GDM1 (cell line): Measurements from ENCODE around the gene TRAK1.
A peak's percentile ranks its signal among the peaks of the same experiment; 100 is the strongest.

Source experiments
- DNase-seq: peaks from one replicate; lab custom pipeline; 2025; lab: John Stamatoyannopoulos, UW

Gene TRAK1

GRCh38 chr3:42177801-42178150, 86.6 kb downstream of the TRAK1 start:
- DNase-seq = no peak

GRCh38 chr3:42179110-42179725, 88.1 kb downstream of the TRAK1 start:
- no peak for DNase-seq

- DNase-seq = no peak
These were observed 89.7 kb downstream of the TRAK1 start for GRCh38 chr3:42180901-42181300.

GRCh38 chr3:42182555-42182954, 91.4 kb downstream of the TRAK1 start:
- no peak for DNase-seq

- no peak for DNase-seq
These were observed 93.0 kb downstream of the TRAK1 start for GRCh38 chr3:42183991-42184632.

- no peak for DNase-seq
These were observed 93.7 kb downstream of the TRAK1 start for GRCh38 chr3:42184651-42185443.

GRCh38 chr3:42187936-42188335, 96.8 kb downstream of the TRAK1 start:
- DNase-seq = no peak

GRCh38 chr3:42188376-42188775, 97.2 kb downstream of the TRAK1 start:
- DNase-seq = no peak

GRCh38 chr3:42189001-42189460, 97.9 kb downstream of the TRAK1 start:
- DNase-seq = no peak

GRCh38 chr3:42189736-42190135, 98.6 kb downstream of the TRAK1 start:
- DNase-seq = no peak

GRCh38 chr3:42190701-42191442, 99.7 kb downstream of the TRAK1 start:
- DNase-seq = peak; percentile 46

GRCh38 chr3:42191443-42191747, 100.2 kb downstream of the TRAK1 start:
- no peak for DNase-seq

- peak; percentile 9 for DNase-seq
These were observed 101.4 kb downstream of the TRAK1 start for GRCh38 chr3:42192334-42193200.

- DNase-seq = no peak
These were observed 103.9 kb downstream of the TRAK1 start for GRCh38 chr3:42194943-42195510.

GRCh38 chr3:42195879-42196330, 104.7 kb downstream of the TRAK1 start:
- DNase-seq = no peak

GRCh38 chr3:42198709-42199108, 107.6 kb downstream of the TRAK1 start:
- no peak for DNase-seq

GRCh38 chr3:42202217-42202865, 111.2 kb downstream of the TRAK1 start:
- DNase-seq = no peak

GRCh38 chr3:42204867-42205599, 113.9 kb downstream of the TRAK1 start:
- DNase-seq = no peak

- DNase-seq = no peak
These were observed 114.8 kb downstream of the TRAK1 start for GRCh38 chr3:42205800-42206514.
